GM12878 (cell line): ENCODE data around the gene EP300. TPM values are rescaled to one million over a fixed set of nuclear protein-coding genes. Genes with fewer than 3 reads are reported as not detected.

Source experiments
- ATAC-seq: fragments of 200-7000 bp; cut with Tn5 transposase; 3 replicates; pipeline ENCODE4 v1.9.1; 2020; ENCODE audit warnings: mild to moderate bottlenecking, moderate library complexity
- BruUV-seq: library from RNA; stranded (reverse); fragments of 400-500 nt; replicated peaks from 2 replicates; lab custom pipeline; 2021; lab: Mats Ljungman, UMichigan
- CTCF ChIA-PET: fragments of 300-600 bp; sonication (Branson Sonifier 250); formaldehyde crosslinking; extraction: SDS; loops from one replicate; lab custom pipeline; 2021; ENCODE audit warnings: inconsistent platforms; lab: Yijun Ruan, JAX
- POLR2A ChIA-PET: fragments of 350-600 bp; formaldehyde crosslinking; extraction: SDS; loops from one replicate; lab custom pipeline; 2021; ENCODE audit warnings: inconsistent platforms; lab: Charles Lee
- RAD21 ChIA-PET: fragments of 300-600 bp; sonication (Branson Sonifier 250); formaldehyde crosslinking; loops from one replicate; lab custom pipeline; 2023; ENCODE audit warnings: antibody characterized with exemption; ENCODE audit not compliant: unreplicated experiment; lab: Charles Lee
- SMC1A ChIA-PET: fragments of 300-600 bp; sonication (Branson Sonifier 250); formaldehyde crosslinking; loops from one replicate; lab custom pipeline; 2023; ENCODE audit not compliant: unreplicated experiment, uncharacterized antibody; lab: Charles Lee
- DNase-seq: peaks from one replicate; pipeline ENCODE4 v3.0.0-alpha.2; 2011; ENCODE audit warnings: low read depth, low spot score
- FAIRE-seq: peaks from 3 replicates; lab custom pipeline; 2011; peaks lifted over from hg19 to GRCh38; lab: Jason Lieb, UNC
- H2AFZ ChIP-seq: 2 replicates; pipeline ENCODE4 v1.6.0; 2011; ENCODE audit warnings: low read depth, low read length, control low read depth; ENCODE audit not compliant: control insufficient read depth
- H3K27ac ChIP-seq: 2 replicates; pipeline ENCODE4 v1.5.1; 2011; ENCODE audit warnings: control low read depth; ENCODE audit not compliant: control insufficient read depth, insufficient read depth
- H3K27me3 ChIP-seq, 2 experiments: replicated peaks in 1 of 2; 2 replicates each; pipeline versions ENCODE4 v1.6.0 to v1.6.1; 2011; ENCODE audit warnings: low read length in 1 of 2; ENCODE audit not compliant: control insufficient read depth in 2 of 2, insufficient read depth in 2 of 2
- H3K36me3 ChIP-seq, 2 experiments: 2 replicates each; pipeline ENCODE4 v1.5.1; 2011; ENCODE audit warnings: low read length in 1 of 2; ENCODE audit not compliant: control insufficient read depth in 2 of 2, insufficient read depth in 2 of 2
- H3K4me1 ChIP-seq: 2 replicates; pipeline ENCODE4 v1.6.1; 2011; ENCODE audit warnings: mild to moderate bottlenecking, low read length, moderate library complexity, mixed read lengths; ENCODE audit not compliant: control insufficient read depth, insufficient read depth
- H3K4me2 ChIP-seq: 2 replicates; pipeline ENCODE4 v1.6.0; 2011; ENCODE audit warnings: control low read depth; ENCODE audit not compliant: control insufficient read depth, insufficient read depth
- H3K4me3 ChIP-seq: fragments of 200-600 bp; sonication (generic); 2 replicates; pipeline ENCODE4 v1.5.1; 2016
- H3K79me2 ChIP-seq: 2 replicates; pipeline ENCODE4 v1.6.0; 2011; ENCODE audit warnings: low read length; ENCODE audit not compliant: control insufficient read depth, insufficient read depth
- H3K9ac ChIP-seq: 2 replicates; pipeline ENCODE4 v1.8.0; 2011; ENCODE audit warnings: low read length, control low read depth, mixed read lengths; ENCODE audit not compliant: control insufficient read depth, insufficient read depth
- H3K9me3 ChIP-seq: replicated peaks from 3 replicates; pipeline ENCODE4 v1.5.1; 2011; ENCODE audit warnings: mild to moderate bottlenecking, low read length; ENCODE audit not compliant: control insufficient read depth, insufficient read depth
- H4K20me1 ChIP-seq: 2 replicates; pipeline ENCODE4 v1.6.0; 2011; ENCODE audit not compliant: control insufficient read depth, insufficient read depth
- CBX3 ChIP-seq: fragments of 200-600 bp; sonication (generic); IDR thresholded peaks from 2 replicates; pipeline ENCODE4 v1.6.1; 2016; ENCODE audit warnings: low read depth, borderline replicate concordance
- PBX3 ChIP-seq: IDR thresholded peaks from 2 replicates; pipeline ENCODE4 v1.6.1; 2011; ENCODE audit warnings: mild to moderate bottlenecking, low read depth, low read length, moderate library complexity; ENCODE audit not compliant: insufficient replicate concordance
- WGBS: methylation state at CpG from one replicate; pipeline ENCODE4 v1.1.6; 2016; ENCODE audit warnings: low lambda C conversion rate; ENCODE audit not compliant: insufficient replicate concordance, insufficient coverage; ENCODE audit errors: missing lambda C conversion rate; 5-methylcytosine and 5-hydroxymethylcytosine counted together
- in situ Hi-C: fragments of 300-500 bp; cut with MboI; formaldehyde crosslinking; loops from 9 replicates; pipeline ENCODE4 v1.14.3; 2018; ENCODE audit warnings: mixed read lengths
- intact Hi-C: fragments of 100-400 bp; cut with micrococcal nuclease; formaldehyde crosslinking; loops from one replicate; pipeline ENCODE4 v1.14.2; 2022; ENCODE audit not compliant: unreplicated experiment
- polyA plus RNA-seq, 11 experiments: library from polyadenylated mRNA; depleted of rRNA in 4 of 11; unstranded in 6 of 11; stranded (reverse) in 5 of 11; fragments of >200 nt; fragmentation: Nextera tagmentation in 4 of 11; fragmentation: Illumina TruSeq in 1 of 11; extraction: Ambion mirVana in 4 of 11; extraction: Trizol in 1 of 11; gene quantifications; 1 replicate in 1 of 11; 2 replicates in 10 of 11; pipeline versions ENCODE4 v1.2.1 to v1.2.3, GENCODE V29; 2011 to 2016; ENCODE audit warnings: inconsistent platforms in 2 of 11, missing spikeins in 2 of 11, low read depth in 1 of 11
- total RNA-seq, 4 experiments: library from RNA; depleted of rRNA in 3 of 4; stranded (reverse); fragments of >200 nt in 3 of 4; fragmentation: Illumina TruSeq in 1 of 4; extraction: Trizol in 1 of 4; gene quantifications; 2 replicates each; pipeline versions ENCODE4 v1.2.1 to v1.2.3, GENCODE V29; 2013 to 2021
- TF ChIP-seq, protein P1 (sequence below): IDR thresholded peaks from 2 replicates; pipeline ENCODE4 v1.6.1; 2012; ENCODE audit warnings: low read depth, low read length, improper control_type of control experiment
- TF ChIP-seq, protein P2 (sequence below): IDR thresholded peaks from 2 replicates; pipeline ENCODE4 v1.6.1; 2012; ENCODE audit warnings: low read depth, low read length, improper control_type of control experiment

EP300 gene
- total and polyA plus RNA-seq, 10 of the 15 experiments (the other 5 are each of a cell fraction or from before 2014, with no cell fraction given) = 5.5 to 48.5 (median 23.6) TPM

DNA sequence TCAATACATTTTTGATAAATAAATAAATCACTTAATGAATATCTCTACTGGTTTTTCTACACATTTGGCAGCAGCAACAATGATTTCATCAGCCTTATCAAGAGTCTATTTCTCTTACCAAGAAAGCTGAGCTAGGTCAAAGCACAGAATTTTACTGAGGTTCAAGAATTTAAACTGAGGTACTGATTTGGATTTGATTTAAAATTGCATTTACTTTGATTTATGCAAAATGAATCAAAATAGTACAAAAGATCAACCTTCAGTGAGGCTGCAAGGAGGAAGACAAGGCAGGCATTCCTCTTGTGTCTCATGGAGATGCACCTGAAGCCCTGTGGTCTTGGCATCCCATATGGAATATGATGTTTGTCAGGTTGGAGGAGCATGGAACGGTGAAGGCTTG lies 15.5 kb upstream of the EP300 start:
- H3K4me2 ChIP-seq = no peak overlapping the region
- H4K20me1 ChIP-seq = no peaks in the 10 kb centered on the region
- no peak overlapping the region for H3K4me3 ChIP-seq
- ChIA-PET RAD21 (no interaction called here), SMC1A (no interaction called here), POLR2A (interaction anchor here (0.5 kb wide), 1 partner anchor 119 kb away, joined by 4 read pairs; no protein-coding TSS in a partner anchor), CTCF (no interaction called here)
- ATAC-seq (no peak), DNase-seq (no peak), FAIRE-seq (no peak)
- in situ Hi-C loops = loop anchor here (10.0 kb wide), 1 partner anchor 62 kb away; no protein-coding TSS in a partner anchor
- H3K79me2 ChIP-seq = no peaks in the 10 kb centered on the region
- no peaks in the 10 kb centered on the region for H3K27me3 ChIP-seq
- WGBS = 25% methylated on average over 1 of the region's 1 CpG
- H3K9ac ChIP-seq = no peak overlapping the region
- no peaks in the 10 kb centered on the region for H3K9me3 ChIP-seq
- no peaks in the 10 kb centered on the region for H3K36me3 ChIP-seq
- TF ChIP-seq, protein P1, sequence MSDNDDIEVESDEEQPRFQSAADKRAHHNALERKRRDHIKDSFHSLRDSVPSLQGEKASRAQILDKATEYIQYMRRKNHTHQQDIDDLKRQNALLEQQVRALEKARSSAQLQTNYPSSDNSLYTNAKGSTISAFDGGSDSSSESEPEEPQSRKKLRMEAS = no peak
- TF ChIP-seq, protein P2, sequence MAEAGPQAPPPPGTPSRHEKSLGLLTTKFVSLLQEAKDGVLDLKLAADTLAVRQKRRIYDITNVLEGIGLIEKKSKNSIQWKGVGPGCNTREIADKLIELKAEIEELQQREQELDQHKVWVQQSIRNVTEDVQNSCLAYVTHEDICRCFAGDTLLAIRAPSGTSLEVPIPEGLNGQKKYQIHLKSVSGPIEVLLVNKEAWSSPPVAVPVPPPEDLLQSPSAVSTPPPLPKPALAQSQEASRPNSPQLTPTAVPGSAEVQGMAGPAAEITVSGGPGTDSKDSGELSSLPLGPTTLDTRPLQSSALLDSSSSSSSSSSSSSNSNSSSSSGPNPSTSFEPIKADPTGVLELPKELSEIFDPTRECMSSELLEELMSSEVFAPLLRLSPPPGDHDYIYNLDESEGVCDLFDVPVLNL = no peak
- TF ChIP-seq CBX3 (no peak), PBX3 (no peak)
- H2AFZ ChIP-seq = no peak overlapping the region
- intact Hi-C loops = no loop called here
- H3K4me1 ChIP-seq = no peaks in the 10 kb centered on the region
- H3K27ac ChIP-seq = no peak overlapping the region
- no TSS peak for BruUV-seq
